Fibroblast of peridontal ligament (primary cell): Measurements from ENCODE around the gene ADAMTS19.
"Not testable (repeated sequence)": the region's sequence is repeated elsewhere in the genome, so short reads cannot be mapped to it uniquely, and the experiment has no call there.

Source experiments
- DNase-seq: peaks from one replicate; pipeline ENCODE4 v3.0.0-alpha.2; 2010; ENCODE audit errors: extremely low read depth

The ADAMTS19 gene, protein sequence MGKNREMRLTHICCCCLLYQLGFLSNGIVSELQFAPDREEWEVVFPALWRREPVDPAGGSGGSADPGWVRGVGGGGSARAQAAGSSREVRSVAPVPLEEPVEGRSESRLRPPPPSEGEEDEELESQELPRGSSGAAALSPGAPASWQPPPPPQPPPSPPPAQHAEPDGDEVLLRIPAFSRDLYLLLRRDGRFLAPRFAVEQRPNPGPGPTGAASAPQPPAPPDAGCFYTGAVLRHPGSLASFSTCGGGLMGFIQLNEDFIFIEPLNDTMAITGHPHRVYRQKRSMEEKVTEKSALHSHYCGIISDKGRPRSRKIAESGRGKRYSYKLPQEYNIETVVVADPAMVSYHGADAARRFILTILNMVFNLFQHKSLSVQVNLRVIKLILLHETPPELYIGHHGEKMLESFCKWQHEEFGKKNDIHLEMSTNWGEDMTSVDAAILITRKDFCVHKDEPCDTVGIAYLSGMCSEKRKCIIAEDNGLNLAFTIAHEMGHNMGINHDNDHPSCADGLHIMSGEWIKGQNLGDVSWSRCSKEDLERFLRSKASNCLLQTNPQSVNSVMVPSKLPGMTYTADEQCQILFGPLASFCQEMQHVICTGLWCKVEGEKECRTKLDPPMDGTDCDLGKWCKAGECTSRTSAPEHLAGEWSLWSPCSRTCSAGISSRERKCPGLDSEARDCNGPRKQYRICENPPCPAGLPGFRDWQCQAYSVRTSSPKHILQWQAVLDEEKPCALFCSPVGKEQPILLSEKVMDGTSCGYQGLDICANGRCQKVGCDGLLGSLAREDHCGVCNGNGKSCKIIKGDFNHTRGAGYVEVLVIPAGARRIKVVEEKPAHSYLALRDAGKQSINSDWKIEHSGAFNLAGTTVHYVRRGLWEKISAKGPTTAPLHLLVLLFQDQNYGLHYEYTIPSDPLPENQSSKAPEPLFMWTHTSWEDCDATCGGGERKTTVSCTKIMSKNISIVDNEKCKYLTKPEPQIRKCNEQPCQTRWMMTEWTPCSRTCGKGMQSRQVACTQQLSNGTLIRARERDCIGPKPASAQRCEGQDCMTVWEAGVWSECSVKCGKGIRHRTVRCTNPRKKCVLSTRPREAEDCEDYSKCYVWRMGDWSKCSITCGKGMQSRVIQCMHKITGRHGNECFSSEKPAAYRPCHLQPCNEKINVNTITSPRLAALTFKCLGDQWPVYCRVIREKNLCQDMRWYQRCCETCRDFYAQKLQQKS

DNA sequence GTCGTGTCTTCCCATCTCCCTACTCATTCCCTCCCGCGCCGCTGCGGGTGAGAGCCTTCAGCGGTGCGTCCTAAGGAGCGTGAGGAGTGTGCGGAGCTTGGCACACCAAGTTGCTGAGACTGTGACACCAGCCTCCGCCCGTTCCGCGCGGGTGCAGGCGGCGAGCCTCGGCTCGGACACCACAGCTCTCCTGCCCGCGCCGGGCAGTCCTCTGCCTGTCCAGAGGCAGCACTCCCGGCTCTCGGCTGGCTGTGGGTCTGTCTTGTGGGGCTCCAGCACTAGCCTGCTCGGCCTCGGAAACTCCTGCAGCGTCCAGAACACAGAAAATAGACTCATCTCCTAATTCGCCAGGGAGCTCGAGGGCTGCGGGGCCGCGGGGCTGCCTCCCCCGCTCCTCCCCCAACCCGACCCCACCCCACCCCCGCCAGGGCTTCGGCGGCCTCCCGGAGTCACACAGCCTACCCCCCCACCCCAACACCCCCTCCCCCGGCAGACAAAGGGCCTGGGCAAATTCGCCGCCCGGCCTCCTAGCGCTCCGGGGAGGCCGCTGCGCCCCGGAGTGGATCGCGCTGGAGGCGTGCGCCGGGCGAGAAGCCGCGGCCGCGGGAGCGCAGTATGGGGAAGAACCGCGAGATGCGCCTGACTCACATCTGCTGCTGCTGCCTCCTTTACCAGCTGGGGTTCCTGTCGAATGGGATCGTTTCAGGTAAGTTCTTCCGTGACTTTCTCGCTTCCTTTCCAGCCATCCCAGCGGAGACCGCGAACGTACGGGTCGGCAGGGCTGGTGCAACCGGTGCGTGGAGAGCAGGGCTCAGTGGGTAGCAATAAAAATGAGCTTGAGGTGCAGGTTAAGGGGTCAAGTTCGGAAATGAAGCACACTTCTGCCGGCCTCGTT lies at the start of gene ADAMTS19:
Gene ADAMTS19, plus strand, starts transcription at position 522 of the 895 bp plus-strand sequence. Its CDS starts 94 bp downstream, at position 616.
- DNase-seq: peak; percentile 37

DNA sequence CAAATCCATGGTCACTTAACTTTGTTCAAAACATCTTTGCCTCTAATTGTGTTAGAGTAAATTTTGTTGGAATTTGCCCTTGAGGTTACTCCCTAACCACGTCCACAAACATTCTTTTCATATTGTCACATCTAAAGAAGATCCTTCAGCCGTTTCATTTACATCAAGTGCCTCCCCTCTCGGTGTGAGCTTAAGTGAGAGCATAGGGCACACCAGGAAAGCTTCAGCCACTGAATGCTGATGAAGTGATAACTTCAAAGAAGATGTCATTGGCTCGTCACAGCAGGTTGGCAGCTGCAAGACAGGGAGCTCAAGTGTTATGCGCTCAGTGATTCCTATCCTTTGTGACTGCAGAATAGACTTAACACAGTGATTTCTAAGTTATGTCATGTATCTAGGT lies 49.6 kb upstream of the ADAMTS19 start:
- peak; percentile 6 for DNase-seq

DNA sequence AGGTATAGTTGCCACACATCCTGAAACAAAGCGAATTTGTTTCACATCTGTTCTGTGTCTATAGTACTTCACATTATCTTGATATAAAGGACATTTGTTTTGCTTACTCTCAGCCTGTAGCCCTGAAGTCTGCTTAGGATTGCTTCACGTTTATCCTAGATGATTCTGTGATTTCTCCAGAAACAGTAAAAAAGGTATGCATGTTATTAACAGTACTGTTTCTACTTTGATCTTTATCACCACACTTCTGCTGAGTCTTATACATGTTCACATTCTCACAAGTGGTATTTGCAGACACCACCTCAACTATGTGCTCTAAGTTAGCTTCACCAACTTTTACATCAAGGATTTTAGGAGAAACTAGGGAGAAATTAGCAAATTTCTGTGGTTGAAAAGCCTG lies 47.4 kb upstream of the ADAMTS19 start:
- DNase-seq: no peak

DNA sequence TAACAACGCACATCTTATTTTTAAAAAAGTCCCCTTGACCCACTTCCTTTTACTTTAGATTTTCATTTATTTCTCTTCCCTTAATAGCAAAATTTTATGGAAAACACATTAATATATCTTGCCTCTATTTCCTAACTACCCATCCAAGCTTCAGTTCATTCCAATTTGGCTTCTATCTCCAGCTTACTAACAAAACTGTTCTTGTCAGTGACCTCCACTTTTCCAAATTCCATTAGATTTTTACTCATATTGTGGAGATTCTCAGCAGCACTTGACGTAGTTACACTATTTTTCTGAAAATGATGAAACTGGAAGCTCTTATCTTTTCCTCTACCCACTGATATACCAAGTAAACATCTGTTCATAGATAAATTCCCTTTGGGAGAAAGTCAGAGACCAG lies 46.5 kb upstream of the ADAMTS19 start:
- DNase-seq: no peak

DNA sequence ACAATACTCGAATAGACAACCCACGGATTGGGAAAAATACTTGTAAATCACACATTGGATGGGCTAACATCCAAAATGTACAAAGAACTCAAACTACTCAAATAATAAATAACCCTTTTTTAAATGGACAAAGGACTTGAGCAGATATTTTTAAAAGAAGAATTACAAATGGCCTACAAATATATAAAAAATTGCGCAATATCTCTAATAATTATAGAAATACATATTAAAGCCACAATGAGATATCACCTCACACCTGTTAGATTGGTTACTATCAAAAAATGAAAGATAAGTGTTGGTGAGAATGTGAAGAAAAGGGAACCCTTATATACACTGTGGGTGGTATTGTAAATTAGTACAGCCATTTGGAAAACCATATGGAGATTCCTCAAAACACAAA lies 40.8 kb upstream of the ADAMTS19 start:
- DNase-seq: no peak

DNA sequence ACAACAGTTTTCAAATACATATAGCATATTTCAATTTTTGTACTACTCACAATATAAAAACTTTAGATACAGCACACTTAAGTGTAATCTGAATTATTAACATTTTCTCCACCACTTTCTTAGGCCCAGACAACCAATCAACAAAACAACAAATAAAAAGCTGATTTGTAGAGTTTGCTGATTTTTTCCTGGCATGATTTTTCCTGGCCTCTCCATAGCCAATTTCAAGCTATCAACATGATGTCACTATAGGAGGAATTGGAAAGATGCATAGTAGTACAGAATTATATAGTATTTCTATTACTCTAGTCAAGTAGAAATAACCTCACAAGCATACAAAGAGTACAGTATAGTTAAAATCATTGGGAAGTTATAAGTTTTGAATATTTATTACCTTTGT lies 35.1 kb upstream of the ADAMTS19 start:
- no peak for DNase-seq

DNA sequence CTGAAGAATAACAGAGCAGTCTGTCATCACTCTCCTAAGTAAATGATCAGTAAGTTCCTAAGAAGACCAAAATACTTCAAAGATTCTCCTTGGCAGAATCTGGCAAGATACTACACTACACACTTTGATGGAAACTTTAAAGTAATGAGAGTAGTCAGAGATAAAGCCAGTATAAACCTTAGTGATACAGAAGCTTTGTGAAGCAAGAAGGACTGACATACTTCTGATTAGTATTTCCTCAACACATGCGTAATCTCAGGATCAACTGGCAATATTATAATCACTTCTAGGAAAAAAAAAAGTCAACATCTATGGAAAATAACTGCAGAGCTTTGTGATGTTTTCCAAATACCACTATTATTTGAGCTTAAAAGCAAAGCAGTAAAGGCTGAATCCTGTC lies 34.0 kb upstream of the ADAMTS19 start:
- no peak for DNase-seq

DNA sequence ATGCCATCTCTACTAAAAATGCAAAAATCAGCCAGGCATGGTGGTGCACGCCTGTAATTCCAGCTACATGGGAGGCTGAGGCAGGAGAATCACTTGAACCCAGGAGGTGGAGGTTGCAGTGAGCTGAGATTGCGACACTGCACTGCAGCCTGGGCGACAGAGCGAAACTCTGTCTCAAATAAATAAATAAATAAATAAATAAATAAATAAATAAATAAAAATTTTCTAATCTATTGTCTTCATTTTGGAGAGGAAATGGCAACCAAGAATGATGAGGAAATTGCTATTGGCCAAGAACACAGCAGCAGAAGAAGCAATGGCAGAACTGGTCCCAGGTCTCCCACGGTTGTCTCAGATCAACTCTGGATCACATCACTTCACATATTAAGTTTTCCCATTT lies 31.5 kb upstream of the ADAMTS19 start:
- not testable (repeated sequence) for DNase-seq

DNA sequence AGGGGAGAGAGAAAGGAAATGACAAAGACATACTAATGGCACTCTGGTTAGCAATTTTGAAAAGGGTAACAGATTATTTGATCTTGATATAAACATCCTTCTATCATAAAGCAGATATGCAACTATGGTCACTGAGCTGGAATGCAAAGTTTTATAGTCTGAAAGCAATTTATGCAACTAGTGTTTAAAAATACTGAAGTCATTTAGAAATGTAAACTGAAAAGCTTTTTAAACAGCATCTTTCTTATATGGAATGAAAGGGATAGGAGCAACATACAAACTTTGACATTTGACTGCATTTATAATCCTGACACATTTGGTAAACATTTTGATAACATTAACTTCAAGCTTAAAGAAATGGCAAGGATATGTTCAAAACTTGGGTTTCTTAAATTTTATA lies 28.7 kb upstream of the ADAMTS19 start:
- DNase-seq: peak; percentile 5

DNA sequence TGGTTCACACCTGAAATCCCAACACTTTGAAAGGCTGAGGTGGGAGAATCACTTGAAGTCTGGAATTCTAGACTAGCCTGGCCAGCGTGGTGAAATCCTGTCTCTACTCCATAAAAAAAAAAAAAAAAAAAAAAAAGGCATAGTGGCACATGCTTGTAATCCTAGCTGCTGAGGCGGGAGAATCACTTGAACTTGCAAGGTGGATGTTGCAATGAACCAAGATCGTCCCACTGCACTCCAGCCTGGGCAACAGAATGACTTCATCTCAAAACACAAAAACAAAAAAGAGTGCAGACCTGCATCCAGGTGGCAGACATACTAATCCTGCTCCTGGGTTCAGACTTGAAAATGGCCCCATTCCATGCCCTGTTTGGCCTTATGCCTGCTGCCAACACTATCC lies 21.8 kb upstream of the ADAMTS19 start:
- no peak for DNase-seq

DNA sequence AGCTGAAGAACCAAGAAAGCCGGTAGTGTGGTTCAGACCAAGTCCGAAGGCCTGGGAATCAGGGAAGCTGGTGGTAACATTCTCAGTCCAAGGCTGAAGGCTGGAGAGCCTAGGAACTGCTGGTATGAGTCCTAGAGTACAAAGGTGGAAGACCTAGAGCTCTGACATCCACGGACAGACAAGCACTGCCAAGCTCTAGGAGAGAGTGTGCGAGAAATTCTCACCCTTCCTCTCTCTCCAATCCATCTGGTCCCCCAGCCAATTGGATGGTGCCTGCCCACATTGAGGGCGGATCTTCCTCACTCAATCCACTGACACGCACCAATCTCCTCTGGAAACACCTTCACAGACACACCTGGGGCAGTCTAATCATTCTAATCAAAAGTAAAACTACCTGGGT lies 19.7 kb upstream of the ADAMTS19 start:
- DNase-seq: no peak

DNA sequence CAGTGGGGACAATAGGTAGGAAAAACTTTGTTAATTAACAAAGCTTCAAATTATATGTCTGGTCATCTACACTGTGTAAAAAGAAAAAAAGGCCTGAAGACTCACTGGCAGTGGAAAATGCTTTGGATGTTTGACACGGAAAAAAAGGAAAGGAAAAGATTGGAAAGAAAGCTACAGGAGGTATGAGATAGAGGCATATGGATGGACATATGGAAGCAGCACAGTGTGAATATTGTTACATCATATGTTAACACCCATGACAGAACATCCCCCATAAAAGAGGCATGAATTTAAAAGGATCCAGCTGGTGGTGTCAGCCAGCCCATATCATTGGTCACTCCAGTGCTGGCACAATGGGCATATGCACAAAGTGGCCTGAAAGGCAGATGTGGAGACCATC lies 19.0 kb upstream of the ADAMTS19 start:
- DNase-seq: no peak

DNA sequence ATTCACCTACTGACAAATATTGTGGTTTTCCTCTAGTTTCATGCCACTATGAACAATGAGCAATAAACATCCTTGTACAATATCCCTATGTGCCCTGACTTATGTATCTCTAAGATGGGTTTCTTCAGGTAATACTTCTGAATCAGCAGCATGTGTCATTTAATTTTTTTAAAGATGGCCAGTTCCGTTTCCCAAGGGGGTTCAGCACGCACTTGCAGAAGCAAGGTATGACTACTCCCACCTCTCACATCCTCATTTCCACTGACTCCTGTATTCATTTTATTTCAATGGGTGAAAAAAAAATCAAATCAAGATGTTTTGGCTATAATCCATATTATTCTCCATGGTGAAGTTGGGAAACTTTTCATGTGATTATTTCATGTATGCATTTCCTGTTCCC lies 14.7 kb upstream of the ADAMTS19 start:
- peak; percentile 5 for DNase-seq

DNA sequence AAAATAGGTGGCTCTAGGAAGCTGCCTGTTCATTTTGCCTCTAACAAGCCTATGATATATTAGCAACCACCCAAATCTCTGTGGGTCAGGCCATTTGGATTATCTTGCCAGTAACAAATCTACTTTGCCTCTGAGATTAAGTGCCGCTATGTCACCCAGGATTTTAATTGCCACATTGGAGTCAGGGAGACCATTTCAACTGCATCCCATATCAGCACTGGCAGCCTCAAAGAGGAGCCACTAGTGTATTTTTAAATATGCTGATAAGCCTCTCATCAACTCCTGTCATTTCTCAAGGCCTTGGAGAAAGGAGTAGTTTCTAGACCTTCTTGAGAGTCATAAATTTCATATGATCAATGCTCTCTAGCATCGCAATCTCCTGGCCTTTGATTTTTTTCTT lies 12.1 kb upstream of the ADAMTS19 start:
- no peak for DNase-seq

DNA sequence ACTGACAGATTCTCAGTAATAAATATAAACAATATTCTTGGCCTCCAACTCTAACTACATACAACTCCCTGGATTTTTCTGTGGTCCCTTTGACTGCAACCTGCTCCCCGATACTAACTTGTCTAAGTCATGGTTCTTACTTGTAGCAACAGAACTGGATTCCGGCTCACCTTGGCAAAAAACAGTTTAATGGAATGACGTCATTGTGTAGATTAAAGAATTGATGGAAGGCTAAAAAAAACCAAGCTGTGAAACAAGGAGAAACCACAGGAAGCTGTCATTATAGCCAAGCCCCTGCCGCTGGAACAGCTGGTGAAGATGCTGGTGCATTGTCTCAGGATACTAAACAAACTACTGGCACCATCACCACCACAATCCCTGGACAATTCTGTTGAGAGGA lies 11.4 kb upstream of the ADAMTS19 start:
- DNase-seq: no peak

DNA sequence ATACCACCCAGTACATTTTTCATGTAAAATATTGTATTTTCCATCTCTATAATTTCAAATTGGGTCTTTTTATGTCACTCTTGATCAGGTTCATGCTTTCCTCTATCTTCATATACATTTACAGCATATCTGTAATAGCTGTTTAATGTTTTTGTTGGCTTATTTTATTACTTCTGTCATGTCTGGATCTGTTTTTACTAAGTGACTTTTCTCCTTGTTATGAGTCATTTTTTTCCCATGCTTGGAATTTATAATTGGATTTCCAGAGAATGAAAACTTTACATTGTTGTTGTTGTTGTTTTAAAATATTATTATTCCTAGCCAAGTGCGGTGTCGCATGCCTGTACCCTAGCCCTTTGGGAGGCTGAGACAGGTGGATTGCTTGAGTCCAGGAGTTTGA lies 5.6 kb upstream of the ADAMTS19 start:
- DNase-seq: no peak

DNA sequence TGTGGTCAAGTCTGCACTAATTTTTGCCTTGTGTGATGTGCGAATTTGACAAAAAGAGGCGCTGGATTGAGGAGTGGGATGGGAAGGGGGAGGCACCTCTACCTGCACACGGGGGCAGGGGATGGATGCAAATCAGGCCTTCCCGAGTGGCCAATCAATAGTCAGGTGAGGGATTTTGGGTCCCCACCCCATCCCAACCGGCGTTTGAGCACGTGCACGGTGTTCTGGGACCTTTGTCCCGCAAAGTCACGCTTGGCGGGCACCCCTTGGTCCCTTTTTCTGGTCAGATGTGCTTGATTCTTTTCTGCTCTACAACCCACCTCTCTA lies 685 bp upstream of the ADAMTS19 start:
- no peak for DNase-seq

DNA sequence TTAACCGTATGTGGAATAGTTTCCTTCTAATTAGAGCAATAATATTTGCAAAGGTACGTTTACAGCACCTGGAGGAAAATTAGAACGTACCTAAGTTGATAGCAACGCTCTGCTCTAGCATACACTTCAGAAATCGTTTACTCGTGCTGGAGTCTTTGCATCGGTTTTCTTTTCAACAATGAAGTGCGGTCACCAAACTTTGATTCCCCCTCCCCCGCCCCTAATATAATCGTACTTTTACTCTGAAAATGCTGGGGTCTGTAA lies 506 bp downstream of the ADAMTS19 start:
- DNase-seq: peak; percentile 25

DNA sequence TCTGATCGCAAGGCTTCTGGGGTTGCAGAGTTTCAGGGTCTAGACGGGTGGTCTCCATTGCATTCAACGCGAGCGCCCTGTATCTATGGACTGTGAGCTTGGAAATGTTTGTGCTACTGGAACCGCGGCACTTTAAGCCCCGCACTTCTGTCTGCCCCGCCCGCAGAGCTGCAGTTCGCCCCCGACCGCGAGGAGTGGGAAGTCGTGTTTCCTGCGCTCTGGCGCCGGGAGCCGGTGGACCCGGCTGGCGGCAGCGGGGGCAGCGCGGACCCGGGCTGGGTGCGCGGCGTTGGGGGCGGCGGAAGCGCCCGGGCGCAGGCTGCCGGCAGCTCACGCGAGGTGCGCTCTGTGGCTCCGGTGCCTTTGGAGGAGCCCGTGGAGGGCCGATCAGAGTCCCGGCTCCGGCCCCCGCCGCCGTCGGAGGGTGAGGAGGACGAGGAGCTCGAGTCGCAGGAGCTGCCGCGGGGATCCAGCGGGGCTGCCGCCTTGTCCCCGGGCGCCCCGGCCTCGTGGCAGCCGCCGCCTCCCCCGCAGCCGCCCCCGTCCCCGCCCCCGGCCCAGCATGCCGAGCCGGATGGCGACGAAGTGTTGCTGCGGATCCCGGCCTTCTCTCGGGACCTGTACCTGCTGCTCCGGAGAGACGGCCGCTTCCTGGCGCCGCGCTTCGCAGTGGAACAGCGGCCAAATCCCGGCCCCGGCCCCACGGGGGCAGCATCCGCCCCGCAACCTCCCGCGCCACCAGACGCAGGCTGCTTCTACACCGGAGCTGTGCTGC lies 1.0 kb downstream of the ADAMTS19 start:
- no peak for DNase-seq

DNA sequence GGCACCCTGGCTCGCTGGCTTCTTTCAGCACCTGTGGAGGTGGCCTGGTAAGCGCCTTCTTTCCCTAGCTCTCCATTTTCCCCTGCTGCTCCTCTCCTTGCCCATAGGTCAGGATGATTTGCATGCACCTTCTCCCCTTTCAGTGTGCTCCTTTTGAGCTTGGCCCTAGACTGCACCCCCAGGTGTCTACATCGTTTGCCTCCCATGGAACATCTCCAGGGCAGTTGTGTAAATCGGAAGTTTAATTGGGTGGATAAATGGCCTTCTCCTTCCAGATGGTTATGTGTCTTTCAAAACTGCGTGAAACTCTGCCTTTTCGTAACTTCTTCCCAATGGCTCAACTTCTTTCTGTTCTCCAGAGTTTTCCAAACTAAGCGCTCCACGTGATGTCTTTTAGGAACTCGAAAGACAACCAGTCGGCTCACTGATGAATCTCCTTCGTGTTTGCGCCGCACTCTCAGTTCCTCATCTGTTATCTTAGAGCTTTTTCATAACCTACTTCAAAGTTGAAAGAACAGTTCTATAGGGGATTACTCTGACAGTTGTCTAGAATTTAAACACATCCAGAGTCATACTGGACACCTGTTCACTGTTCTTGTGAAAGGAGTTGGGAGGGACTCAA lies 1.7 kb downstream of the ADAMTS19 start:
- no peak for DNase-seq
